Astrocyte of the spinal cord (primary cell): ENCODE data around the gene FBXO2.

Source experiments
- DNase-seq: peaks from one replicate; pipeline ENCODE4 v3.0.0; 2011; ENCODE audit warnings: low read depth, low spot score
- H3K4me3 ChIP-seq: 2 replicates; pipeline ENCODE4 v1.5.1; 2011; ENCODE audit warnings: low read depth, mild to moderate bottlenecking, low read length, moderate library complexity
- CTCF ChIP-seq: IDR thresholded peaks from 2 replicates; pipeline ENCODE4 v1.5.1; 2012; ENCODE audit warnings: low read depth, mild to moderate bottlenecking, low read length, inconsistent platforms
- in situ Hi-C: cut with HindIII; loops from 2 replicates; pipeline ENCODE4 v1.10.0; 2017; ENCODE audit warnings: low sequenced_read_pairs

Gene FBXO2

GRCh38 chr1:11697893-11698210, 43.6 kb upstream of the FBXO2 start:
- no peak overlapping the region for H3K4me3 ChIP-seq
- no peak for DNase-seq
- no peak for TF ChIP-seq CTCF
- in situ Hi-C loops, result no loop called here

- DNase-seq, result no peak
- no peak for TF ChIP-seq CTCF
These were observed 43.1 kb upstream of the FBXO2 start for GRCh38 chr1:11697188-11697892.

GRCh38 chr1:11695861-11696260, 41.6 kb upstream of the FBXO2 start:
- TF ChIP-seq CTCF, result no peak
- no peak overlapping the region for H3K4me3 ChIP-seq
- no peak for DNase-seq
- in situ Hi-C loops, result no loop called here

More at GRCh38 chr1:11697188-11697892, 43.1 kb upstream of the FBXO2 start:
- in situ Hi-C loops, result no loop called here
- no peak overlapping the region for H3K4me3 ChIP-seq

GRCh38 chr1:11693917-11694316, 39.7 kb upstream of the FBXO2 start:
- H3K4me3 ChIP-seq, result no peak overlapping the region
- DNase-seq, result no peak
- in situ Hi-C loops, result no loop called here
- no peak for TF ChIP-seq CTCF

- no peak for TF ChIP-seq CTCF
- no peak overlapping the region for H3K4me3 ChIP-seq
- DNase-seq, result peak; percentile 81
- in situ Hi-C loops, result no loop called here
These were observed 38.9 kb upstream of the FBXO2 start for GRCh38 chr1:11693024-11693590.

GRCh38 chr1:11691928-11692711, 37.9 kb upstream of the FBXO2 start:
- in situ Hi-C loops, result no loop called here
- H3K4me3 ChIP-seq, result no peak overlapping the region
- no peak for TF ChIP-seq CTCF
- DNase-seq, result no peak
